SK-N-SH treated with all-trans-retinoic acid at 6 μM for 48 hours (cell line): ENCODE data around the gene CLEC6A.
"Not testable (repeated sequence)": the region's sequence is repeated elsewhere in the genome, so short reads cannot be mapped to it uniquely, and the experiment has no call there.

Experiments
- ATAC-seq: fragments of 200-7000 bp; cut with Tn5 transposase; 3 replicates; pipeline ENCODE4 v1.9.1; 2020; ENCODE audit warnings: mild to moderate bottlenecking, moderate library complexity
- ARNTL ChIP-seq: fragments of 450-650 bp; formaldehyde crosslinking; IDR thresholded peaks from 2 replicates; pipeline ENCODE4 v1.5.0; 2020; ENCODE audit warnings: low read depth, mild to moderate bottlenecking, moderate library complexity, borderline replicate concordance
- BACH2 ChIP-seq: fragments of 250-450 bp; sonication (Bioruptor Pico); IDR thresholded peaks from 2 replicates; pipeline ENCODE4 v1.9.0; 2021; ENCODE audit warnings: mild to moderate bottlenecking, borderline replicate concordance
- CSDC2 ChIP-seq: fragments of 250-450 bp; sonication (Bioruptor Pico); IDR thresholded peaks from 2 replicates; pipeline ENCODE4 v1.5.0; 2020; ENCODE audit warnings: mild to moderate bottlenecking, moderate library complexity
- ESRRG ChIP-seq: fragments of 250-450 bp; sonication (Bioruptor Pico); IDR thresholded peaks from 2 replicates; pipeline ENCODE4 v1.6.1; 2021; ENCODE audit warnings: mild to moderate bottlenecking
- GLIS3 ChIP-seq: fragments of 250-450 bp; sonication (Bioruptor Pico); IDR thresholded peaks from 2 replicates; pipeline ENCODE4 v1.5.0; 2020; ENCODE audit warnings: mild to moderate bottlenecking, moderate library complexity
- ISL1 ChIP-seq: fragments of 250-450 bp; sonication (Bioruptor Pico); IDR thresholded peaks from 2 replicates; pipeline ENCODE4 v2.1.2; 2022; ENCODE audit warnings: mild to moderate bottlenecking, moderate library complexity
- OSR1 ChIP-seq: fragments of 250-450 bp; sonication (Bioruptor Pico); IDR thresholded peaks from 2 replicates; pipeline ENCODE4 v1.8.0; 2022; ENCODE audit warnings: moderate library complexity, mild to moderate bottlenecking, inconsistent platforms
- PPARA ChIP-seq: fragments of 250-450 bp; sonication (Bioruptor Pico); IDR thresholded peaks from 2 replicates; pipeline ENCODE4 v1.5.0; 2020; ENCODE audit warnings: mild to moderate bottlenecking, borderline replicate concordance
- RARB ChIP-seq: fragments of 250-450 bp; sonication (Bioruptor Pico); IDR thresholded peaks from 2 replicates; pipeline ENCODE4 v1.8.0; 2021; ENCODE audit warnings: mild to moderate bottlenecking, moderate library complexity
- TCF4 ChIP-seq: fragments of 250-450 bp; sonication (Bioruptor Pico); IDR thresholded peaks from 2 replicates; pipeline ENCODE4 v1.8.0; 2021; ENCODE audit warnings: mild to moderate bottlenecking, moderate library complexity, borderline replicate concordance
- TOX ChIP-seq: fragments of 250-450 bp; sonication (Bioruptor Pico); IDR thresholded peaks from 2 replicates; pipeline ENCODE4 v1.8.0; 2021; ENCODE audit warnings: mild to moderate bottlenecking, moderate library complexity, borderline replicate concordance
- ZFP3 ChIP-seq: fragments of 250-450 bp; sonication (Bioruptor Pico); IDR thresholded peaks from 2 replicates; pipeline ENCODE4 v1.5.0; 2020; ENCODE audit warnings: mild to moderate bottlenecking, moderate library complexity
- ZFP30 ChIP-seq: fragments of 450-650 bp; formaldehyde crosslinking; IDR thresholded peaks from 2 replicates; pipeline ENCODE4 v1.5.0; 2022; ENCODE audit warnings: mild to moderate bottlenecking, moderate library complexity
- ZNF70 ChIP-seq: fragments of 450-650 bp; formaldehyde crosslinking; IDR thresholded peaks from 2 replicates; pipeline ENCODE4 v1.5.0; 2020; ENCODE audit warnings: mild to moderate bottlenecking, moderate library complexity
- ZNF8 ChIP-seq: fragments of 450-650 bp; formaldehyde crosslinking; IDR thresholded peaks from 2 replicates; pipeline ENCODE4 v1.5.0; 2020; ENCODE audit warnings: mild to moderate bottlenecking, moderate library complexity
- TF ChIP-seq, protein P1 (sequence below): fragments of 250-450 bp; sonication (Bioruptor Pico); IDR thresholded peaks from 2 replicates; pipeline ENCODE4 v1.8.0; 2020; ENCODE audit warnings: mild to moderate bottlenecking, moderate library complexity, borderline replicate concordance
- TF ChIP-seq, protein P2 (sequence below): fragments of 250-450 bp; sonication (Bioruptor Pico); IDR thresholded peaks from 2 replicates; pipeline ENCODE4 v1.5.1; 2021; ENCODE audit warnings: mild to moderate bottlenecking, moderate library complexity
- TF ChIP-seq, protein P3 (sequence below): fragments of 250-450 bp; sonication (Bioruptor Pico); IDR thresholded peaks from 2 replicates; pipeline ENCODE4 v1.5.1; 2020; ENCODE audit warnings: low read depth, mild to moderate bottlenecking, moderate library complexity
- TF ChIP-seq, protein P4 (sequence below): fragments of 250-450 bp; sonication (Bioruptor Pico); IDR thresholded peaks from 2 replicates; pipeline ENCODE4 v1.8.0; 2021; ENCODE audit warnings: low read depth, mild to moderate bottlenecking, moderate library complexity, borderline replicate concordance
- TF ChIP-seq, protein P5 (sequence below): fragments of 250-450 bp; sonication (Bioruptor Pico); IDR thresholded peaks from 2 replicates; pipeline ENCODE4 v1.5.0; 2020; ENCODE audit warnings: mild to moderate bottlenecking, moderate library complexity

CLEC6A gene

DNA sequence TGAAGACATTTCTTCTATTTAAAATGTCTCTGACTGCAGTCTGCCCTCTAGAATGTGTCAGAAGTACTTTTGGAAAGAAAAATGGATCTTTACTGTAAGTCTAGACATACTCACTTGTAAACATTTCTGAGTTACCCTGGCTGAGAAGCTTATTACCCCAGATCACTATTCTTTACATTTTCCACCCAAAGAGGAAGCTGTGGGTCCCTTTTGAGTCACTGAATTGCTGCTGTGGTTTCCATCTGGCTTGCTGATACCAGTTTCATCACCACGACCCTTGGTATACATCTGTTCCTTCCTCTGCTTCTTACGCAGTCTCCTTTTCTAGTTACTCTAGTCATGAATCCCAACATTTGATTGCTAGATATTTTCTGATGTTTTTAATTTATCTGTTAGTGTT, 37.3 kb downstream of the CLEC6A start:
- ATAC-seq: no peak
- TF ChIP-seq, protein P1, sequence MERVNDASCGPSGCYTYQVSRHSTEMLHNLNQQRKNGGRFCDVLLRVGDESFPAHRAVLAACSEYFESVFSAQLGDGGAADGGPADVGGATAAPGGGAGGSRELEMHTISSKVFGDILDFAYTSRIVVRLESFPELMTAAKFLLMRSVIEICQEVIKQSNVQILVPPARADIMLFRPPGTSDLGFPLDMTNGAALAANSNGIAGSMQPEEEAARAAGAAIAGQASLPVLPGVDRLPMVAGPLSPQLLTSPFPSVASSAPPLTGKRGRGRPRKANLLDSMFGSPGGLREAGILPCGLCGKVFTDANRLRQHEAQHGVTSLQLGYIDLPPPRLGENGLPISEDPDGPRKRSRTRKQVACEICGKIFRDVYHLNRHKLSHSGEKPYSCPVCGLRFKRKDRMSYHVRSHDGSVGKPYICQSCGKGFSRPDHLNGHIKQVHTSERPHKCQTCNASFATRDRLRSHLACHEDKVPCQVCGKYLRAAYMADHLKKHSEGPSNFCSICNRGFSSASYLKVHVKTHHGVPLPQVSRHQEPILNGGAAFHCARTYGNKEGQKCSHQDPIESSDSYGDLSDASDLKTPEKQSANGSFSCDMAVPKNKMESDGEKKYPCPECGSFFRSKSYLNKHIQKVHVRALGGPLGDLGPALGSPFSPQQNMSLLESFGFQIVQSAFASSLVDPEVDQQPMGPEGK: no peak
- TF ChIP-seq GLIS3 (no peak), ISL1 (no peak), ARNTL (CRISPR knock-in tag) (no peak), CSDC2 (no peak), ZFP30 (CRISPR knock-in tag) (no peak), RARB (CRISPR knock-in tag) (no peak), ZFP3 (no peak), ZNF8 (CRISPR knock-in tag) (no peak), PPARA (CRISPR knock-in tag) (no peak), ESRRG (CRISPR knock-in tag) (no peak), ZNF70 (CRISPR knock-in tag) (no peak), TOX (CRISPR knock-in tag) (no peak), BACH2 (CRISPR knock-in tag) (no peak)
- TF ChIP-seq, protein P2, sequence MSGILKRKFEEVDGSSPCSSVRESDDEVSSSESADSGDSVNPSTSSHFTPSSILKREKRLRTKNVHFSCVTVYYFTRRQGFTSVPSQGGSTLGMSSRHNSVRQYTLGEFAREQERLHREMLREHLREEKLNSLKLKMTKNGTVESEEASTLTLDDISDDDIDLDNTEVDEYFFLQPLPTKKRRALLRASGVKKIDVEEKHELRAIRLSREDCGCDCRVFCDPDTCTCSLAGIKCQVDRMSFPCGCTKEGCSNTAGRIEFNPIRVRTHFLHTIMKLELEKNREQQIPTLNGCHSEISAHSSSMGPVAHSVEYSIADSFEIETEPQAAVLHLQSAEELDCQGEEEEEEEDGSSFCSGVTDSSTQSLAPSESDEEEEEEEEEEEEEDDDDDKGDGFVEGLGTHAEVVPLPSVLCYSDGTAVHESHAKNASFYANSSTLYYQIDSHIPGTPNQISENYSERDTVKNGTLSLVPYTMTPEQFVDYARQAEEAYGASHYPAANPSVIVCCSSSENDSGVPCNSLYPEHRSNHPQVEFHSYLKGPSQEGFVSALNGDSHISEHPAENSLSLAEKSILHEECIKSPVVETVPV (CRISPR knock-in tag): no peak

DNA sequence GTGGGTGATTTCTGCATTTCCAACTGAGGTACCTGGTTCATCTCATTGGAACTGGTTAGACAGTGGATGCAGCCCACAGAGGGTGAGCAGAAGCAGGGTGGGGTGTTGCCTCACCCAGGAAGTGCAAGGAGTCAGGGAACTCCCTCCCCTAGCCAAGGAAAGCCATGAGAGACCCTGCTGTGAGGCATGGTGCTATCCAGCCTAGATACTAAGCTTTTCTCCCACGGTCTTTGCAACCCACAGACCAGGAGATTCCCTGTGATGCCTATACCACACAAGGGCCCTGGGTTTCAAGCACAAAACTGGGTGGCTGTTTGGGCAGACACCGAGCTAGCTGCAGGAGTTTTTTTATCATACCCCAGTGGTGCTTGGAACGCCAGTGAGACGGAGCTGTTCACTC, 39.9 kb downstream of the CLEC6A start:
- ATAC-seq: not testable (repeated sequence)

DNA sequence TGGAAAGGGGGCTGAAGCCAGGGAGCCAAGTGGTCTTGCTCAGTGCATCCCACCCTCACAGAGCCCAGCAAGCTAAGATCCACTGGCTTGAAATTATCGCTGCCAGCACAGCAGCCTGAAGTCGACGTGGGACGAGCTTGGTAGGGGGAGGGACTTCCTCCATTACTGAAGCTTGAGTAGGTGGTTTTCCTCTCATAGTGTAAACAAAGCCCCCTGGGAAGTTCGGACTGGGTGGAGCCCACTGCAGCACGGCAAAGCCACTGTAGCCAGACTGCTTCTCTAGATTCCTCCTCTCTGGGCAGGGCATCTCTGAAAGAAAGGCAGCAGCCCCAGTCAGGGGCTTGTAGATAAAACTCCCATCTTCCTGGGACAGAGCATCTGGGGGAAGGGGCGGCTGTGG, 40.3 kb downstream of the CLEC6A start:
- ATAC-seq: not testable (repeated sequence)

DNA sequence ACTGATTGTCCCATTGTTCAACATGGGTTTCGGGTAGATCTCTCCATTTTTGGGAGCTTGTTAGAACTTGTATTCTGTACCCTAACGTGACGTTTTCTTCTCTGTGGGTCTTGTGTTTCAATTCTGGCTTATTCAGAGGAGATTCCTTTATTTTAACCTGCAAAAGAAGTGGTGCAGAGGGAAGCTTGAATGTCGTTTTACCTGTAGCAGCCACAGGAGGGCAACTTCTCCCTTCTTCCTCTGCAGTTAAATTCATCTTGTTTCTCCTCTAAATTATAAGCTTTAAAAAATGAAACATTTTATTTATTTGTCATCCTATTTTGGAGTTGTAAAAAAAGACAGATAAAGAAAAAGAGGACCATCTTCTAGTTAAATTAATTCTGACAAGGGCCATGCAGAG, 43.9 kb downstream of the CLEC6A start:
- no peak for TF ChIP-seq ZFP3
- TF ChIP-seq, protein P3, sequence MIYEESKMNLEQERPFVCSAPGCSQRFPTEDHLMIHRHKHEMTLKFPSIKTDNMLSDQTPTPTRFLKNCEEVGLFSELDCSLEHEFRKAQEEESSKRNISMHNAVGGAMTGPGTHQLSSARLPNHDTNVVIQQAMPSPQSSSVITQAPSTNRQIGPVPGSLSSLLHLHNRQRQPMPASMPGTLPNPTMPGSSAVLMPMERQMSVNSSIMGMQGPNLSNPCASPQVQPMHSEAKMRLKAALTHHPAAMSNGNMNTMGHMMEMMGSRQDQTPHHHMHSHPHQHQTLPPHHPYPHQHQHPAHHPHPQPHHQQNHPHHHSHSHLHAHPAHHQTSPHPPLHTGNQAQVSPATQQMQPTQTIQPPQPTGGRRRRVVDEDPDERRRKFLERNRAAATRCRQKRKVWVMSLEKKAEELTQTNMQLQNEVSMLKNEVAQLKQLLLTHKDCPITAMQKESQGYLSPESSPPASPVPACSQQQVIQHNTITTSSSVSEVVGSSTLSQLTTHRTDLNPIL: no peak
- TF ChIP-seq RARB (CRISPR knock-in tag): no peak
- TF ChIP-seq, protein P4, sequence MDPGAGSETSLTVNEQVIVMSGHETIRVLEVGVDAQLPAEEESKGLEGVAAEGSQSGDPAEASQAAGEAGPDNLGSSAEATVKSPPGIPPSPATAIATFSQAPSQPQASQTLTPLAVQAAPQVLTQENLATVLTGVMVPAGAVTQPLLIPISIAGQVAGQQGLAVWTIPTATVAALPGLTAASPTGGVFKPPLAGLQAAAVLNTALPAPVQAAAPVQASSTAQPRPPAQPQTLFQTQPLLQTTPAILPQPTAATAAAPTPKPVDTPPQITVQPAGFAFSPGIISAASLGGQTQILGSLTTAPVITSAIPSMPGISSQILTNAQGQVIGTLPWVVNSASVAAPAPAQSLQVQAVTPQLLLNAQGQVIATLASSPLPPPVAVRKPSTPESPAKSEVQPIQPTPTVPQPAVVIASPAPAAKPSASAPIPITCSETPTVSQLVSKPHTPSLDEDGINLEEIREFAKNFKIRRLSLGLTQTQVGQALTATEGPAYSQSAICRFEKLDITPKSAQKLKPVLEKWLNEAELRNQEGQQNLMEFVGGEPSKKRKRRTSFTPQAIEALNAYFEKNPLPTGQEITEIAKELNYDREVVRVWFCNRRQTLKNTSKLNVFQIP: no peak
- TF ChIP-seq GLIS3: no peak
- TF ChIP-seq ZNF8 (CRISPR knock-in tag): no peak
- TF ChIP-seq, protein P5, sequence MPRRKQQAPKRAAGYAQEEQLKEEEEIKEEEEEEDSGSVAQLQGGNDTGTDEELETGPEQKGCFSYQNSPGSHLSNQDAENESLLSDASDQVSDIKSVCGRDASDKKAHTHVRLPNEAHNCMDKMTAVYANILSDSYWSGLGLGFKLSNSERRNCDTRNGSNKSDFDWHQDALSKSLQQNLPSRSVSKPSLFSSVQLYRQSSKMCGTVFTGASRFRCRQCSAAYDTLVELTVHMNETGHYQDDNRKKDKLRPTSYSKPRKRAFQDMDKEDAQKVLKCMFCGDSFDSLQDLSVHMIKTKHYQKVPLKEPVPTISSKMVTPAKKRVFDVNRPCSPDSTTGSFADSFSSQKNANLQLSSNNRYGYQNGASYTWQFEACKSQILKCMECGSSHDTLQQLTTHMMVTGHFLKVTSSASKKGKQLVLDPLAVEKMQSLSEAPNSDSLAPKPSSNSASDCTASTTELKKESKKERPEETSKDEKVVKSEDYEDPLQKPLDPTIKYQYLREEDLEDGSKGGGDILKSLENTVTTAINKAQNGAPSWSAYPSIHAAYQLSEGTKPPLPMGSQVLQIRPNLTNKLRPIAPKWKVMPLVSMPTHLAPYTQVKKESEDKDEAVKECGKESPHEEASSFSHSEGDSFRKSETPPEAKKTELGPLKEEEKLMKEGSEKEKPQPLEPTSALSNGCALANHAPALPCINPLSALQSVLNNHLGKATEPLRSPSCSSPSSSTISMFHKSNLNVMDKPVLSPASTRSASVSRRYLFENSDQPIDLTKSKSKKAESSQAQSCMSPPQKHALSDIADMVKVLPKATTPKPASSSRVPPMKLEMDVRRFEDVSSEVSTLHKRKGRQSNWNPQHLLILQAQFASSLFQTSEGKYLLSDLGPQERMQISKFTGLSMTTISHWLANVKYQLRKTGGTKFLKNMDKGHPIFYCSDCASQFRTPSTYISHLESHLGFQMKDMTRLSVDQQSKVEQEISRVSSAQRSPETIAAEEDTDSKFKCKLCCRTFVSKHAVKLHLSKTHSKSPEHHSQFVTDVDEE (CRISPR knock-in tag): no peak
- no peak for TF ChIP-seq OSR1 (CRISPR knock-in tag)
- TF ChIP-seq BACH2 (CRISPR knock-in tag): no peak
- no peak for TF ChIP-seq TOX (CRISPR knock-in tag)
- TF ChIP-seq TCF4 (CRISPR knock-in tag): no peak
- no peak for ATAC-seq
